ENCODE data around the gene FKBP5. TPM values are rescaled to one million over a fixed set of nuclear protein-coding genes. Genes with fewer than 3 reads are reported as not detected.
"Not testable (repeated sequence)": the region's sequence is repeated elsewhere in the genome, so short reads cannot be mapped to it uniquely, and the experiment has no call there.

Gene FKBP5
- total RNA-seq, 1 experiment from 2014 or later, result 12.4 TPM

DNA sequence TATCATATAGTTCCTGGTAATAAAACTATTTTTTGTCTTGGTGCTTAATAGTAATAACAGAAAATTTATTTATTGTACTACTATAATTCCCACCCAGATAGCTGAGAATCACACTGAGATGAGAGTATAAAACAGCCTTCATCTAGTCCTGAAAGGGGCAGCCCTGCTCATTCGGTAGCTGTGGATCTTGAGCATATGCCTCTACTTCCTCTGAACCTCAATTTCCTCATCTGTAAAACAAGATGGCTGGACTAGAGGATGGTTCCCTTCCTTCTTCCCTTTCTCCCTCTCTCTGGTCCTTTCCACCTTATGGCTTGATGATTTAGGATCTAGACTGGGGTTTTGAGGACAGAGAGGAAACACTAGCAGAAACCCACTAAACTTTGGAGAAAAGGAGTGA is 15.0 kb downstream of the FKBP5 start:
- H3K9me3 ChIP-seq (ENCODE audit: low read length), result no peaks in the 10 kb centered on the region
- no peaks in the 10 kb centered on the region for H3K9me2 ChIP-seq (replicated peaks; ENCODE audit: low read length)
- no peaks in the 10 kb centered on the region for H3K27me3 ChIP-seq (ENCODE audit: low read length)
- no peak overlapping the region for H3K27ac ChIP-seq (ENCODE audit: low read length)
- H3K4me1 ChIP-seq (ENCODE audit: insufficient read depth, low read length), result peaks cover 7% of the 10 kb centered on the region
- CTCF ChIA-PET, result no interaction called here
- TF ChIP-seq, protein P1, sequence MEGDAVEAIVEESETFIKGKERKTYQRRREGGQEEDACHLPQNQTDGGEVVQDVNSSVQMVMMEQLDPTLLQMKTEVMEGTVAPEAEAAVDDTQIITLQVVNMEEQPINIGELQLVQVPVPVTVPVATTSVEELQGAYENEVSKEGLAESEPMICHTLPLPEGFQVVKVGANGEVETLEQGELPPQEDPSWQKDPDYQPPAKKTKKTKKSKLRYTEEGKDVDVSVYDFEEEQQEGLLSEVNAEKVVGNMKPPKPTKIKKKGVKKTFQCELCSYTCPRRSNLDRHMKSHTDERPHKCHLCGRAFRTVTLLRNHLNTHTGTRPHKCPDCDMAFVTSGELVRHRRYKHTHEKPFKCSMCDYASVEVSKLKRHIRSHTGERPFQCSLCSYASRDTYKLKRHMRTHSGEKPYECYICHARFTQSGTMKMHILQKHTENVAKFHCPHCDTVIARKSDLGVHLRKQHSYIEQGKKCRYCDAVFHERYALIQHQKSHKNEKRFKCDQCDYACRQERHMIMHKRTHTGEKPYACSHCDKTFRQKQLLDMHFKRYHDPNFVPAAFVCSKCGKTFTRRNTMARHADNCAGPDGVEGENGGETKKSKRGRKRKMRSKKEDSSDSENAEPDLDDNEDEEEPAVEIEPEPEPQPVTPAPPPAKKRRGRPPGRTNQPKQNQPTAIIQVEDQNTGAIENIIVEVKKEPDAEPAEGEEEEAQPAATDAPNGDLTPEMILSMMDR (conservative IDR thresholded peaks at IDR 0.05; ENCODE audit: low read depth, low read length), result no peak
- TF ChIP-seq EZH2phosphoT487 (IDR thresholded peaks at IDR 0.05; ENCODE audit: borderline replicate concordance, low read length) (no peak), EZH2 (IDR thresholded peaks at IDR 0.05; ENCODE audit: low read length, unreplicated experiment) (no peak)
- H3K79me2 ChIP-seq (ENCODE audit: low read length), result 0 out of 2 replicates have a peak, but pooled peaks cover under 1% of the 10 kb centered on the region
- H3K4me2 ChIP-seq (ENCODE audit: low read length), result no peak overlapping the region
- H3K4me3 ChIP-seq (ENCODE audit: low read length), result no peak overlapping the region
- ATAC-seq (no peak), DNase-seq (no peak)
- no peaks in the 10 kb centered on the region for H4K20me1 ChIP-seq (ENCODE audit: low read length)
- no peak overlapping the region for H2AFZ ChIP-seq (ENCODE audit: low read length)
- BruUV-seq (replicated peaks), result no TSS peak
- H3F3A ChIP-seq (ENCODE audit: low read length, unreplicated experiment), result no peaks in the 10 kb centered on the region
- H3K36me3 ChIP-seq (ENCODE audit: low read depth, low read length), result no peaks in the 10 kb centered on the region
- POLR2A ChIA-PET (ENCODE audit: unreplicated experiment), result no interaction called here
- no peak overlapping the region for H3K9ac ChIP-seq (ENCODE audit: low read length)
- intact Hi-C loops (cut with micrococcal nuclease), result no loop called here

DNA sequence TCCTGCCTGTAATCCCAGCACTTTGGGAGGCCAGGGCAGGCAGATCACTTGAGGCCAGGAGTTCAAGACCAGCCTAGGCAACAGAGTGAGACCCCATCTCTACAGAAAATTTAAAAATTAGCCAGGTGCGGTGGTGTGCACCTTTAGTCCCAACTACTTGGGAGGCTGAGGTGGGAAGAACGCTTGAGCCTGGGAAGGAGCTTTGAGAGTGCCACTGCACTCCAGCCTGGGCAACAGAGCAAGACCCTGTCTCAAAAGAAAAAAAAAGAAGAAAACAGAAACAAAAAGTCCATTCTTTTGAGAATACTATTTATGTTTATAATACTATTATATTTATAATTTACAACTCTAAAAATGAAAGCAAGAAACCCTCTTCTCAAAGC is 15.4 kb downstream of the FKBP5 start:
- DNase-seq; H3K27me3 ChIP-seq (ENCODE audit: low read length); H3K4me2 ChIP-seq (ENCODE audit: low read length); POLR2A ChIA-PET (ENCODE audit: unreplicated experiment); intact Hi-C loops (cut with micrococcal nuclease); H3K9me3 ChIP-seq (ENCODE audit: low read length); H3F3A ChIP-seq (ENCODE audit: low read length, unreplicated experiment); ATAC-seq; BruUV-seq (replicated peaks); H4K20me1 ChIP-seq (ENCODE audit: low read length); H2AFZ ChIP-seq (ENCODE audit: low read length); H3K9me2 ChIP-seq (replicated peaks; ENCODE audit: low read length); H3K4me3 ChIP-seq (ENCODE audit: low read length); H3K9ac ChIP-seq (ENCODE audit: low read length); H3K36me3 ChIP-seq (ENCODE audit: low read depth, low read length); H3K27ac ChIP-seq (ENCODE audit: low read length); H3K4me1 ChIP-seq (ENCODE audit: insufficient read depth, low read length); H3K79me2 ChIP-seq (ENCODE audit: low read length); CTCF ChIA-PET: not testable (repeated sequence)

DNA sequence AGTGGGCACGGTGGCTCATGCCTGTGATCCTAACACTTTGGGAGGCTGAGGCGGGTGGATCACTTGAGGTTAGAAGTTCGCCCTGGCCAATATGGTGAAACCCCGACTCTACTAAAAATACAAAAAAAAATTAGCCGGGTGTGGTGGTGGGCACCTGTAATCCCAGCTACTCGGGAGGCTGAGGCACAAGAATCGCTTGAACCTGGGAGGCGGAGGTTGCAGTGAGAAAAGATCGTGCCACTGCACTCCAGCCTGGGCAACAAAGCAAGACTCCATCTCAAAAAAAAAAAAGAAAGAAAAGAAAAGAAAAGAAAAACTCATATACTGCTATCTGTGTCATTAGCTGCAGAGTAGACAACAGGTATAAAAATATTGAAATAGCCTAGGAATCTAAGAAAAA is 18.3 kb downstream of the FKBP5 start:
- H3K36me3 ChIP-seq (ENCODE audit: low read depth, low read length); H3K9me2 ChIP-seq (replicated peaks; ENCODE audit: low read length); ATAC-seq; CTCF ChIA-PET; H3K79me2 ChIP-seq (ENCODE audit: low read length); H3K27me3 ChIP-seq (ENCODE audit: low read length); intact Hi-C loops (cut with micrococcal nuclease); BruUV-seq (replicated peaks); H3K9me3 ChIP-seq (ENCODE audit: low read length); H4K20me1 ChIP-seq (ENCODE audit: low read length); H3K4me2 ChIP-seq (ENCODE audit: low read length); POLR2A ChIA-PET (ENCODE audit: unreplicated experiment); H2AFZ ChIP-seq (ENCODE audit: low read length); H3K4me3 ChIP-seq (ENCODE audit: low read length); H3F3A ChIP-seq (ENCODE audit: low read length, unreplicated experiment); H3K4me1 ChIP-seq (ENCODE audit: insufficient read depth, low read length); H3K27ac ChIP-seq (ENCODE audit: low read length); DNase-seq; H3K9ac ChIP-seq (ENCODE audit: low read length): not testable (repeated sequence)

DNA sequence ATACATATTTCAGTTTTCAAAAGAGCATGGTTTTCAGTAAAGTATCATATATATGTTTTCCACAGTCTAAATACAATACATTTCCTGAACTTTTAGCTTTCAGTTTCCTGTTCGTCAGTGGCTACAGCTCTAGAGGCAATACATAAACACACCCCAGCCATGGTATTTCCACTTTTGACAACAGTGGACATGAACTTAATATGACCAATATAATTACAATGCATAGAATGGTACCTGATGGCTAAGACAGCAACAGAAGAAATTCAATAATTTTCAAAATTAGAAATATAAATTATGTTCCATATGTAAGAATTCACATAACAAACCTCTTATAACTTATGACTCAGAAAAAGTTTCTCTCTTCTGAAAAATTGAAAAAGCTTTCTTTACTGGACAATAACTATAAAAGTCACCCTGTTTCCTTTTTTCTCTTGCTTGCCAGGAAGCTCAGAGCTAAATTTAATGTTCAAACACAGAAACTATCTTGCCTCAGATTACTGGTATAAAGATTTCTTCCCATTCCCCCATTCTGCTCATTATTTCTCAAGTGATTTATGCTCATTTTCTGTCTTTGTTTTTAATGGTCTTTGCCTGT is 19.2 kb downstream of the FKBP5 start:
- no peaks in the 10 kb centered on the region for H3K9me3 ChIP-seq (ENCODE audit: low read length)
- H3K4me3 ChIP-seq (ENCODE audit: low read length), result peak overlapping the region; percentile 23; the same call in 1 of the 2 replicates
- intact Hi-C loops (cut with micrococcal nuclease), result no loop called here
- TF ChIP-seq, protein P1 (conservative IDR thresholded peaks at IDR 0.05; ENCODE audit: low read depth, low read length), result no peak
- no peak for TF ChIP-seq EZH2phosphoT487 (IDR thresholded peaks at IDR 0.05; ENCODE audit: borderline replicate concordance, low read length)
- TF ChIP-seq EZH2 (IDR thresholded peaks at IDR 0.05; ENCODE audit: low read length, unreplicated experiment), result no peak
- no TSS peak for BruUV-seq (replicated peaks)
- H3K79me2 ChIP-seq (ENCODE audit: low read length), result no peaks in the 10 kb centered on the region
- H3K36me3 ChIP-seq (ENCODE audit: low read depth, low read length), result no peaks in the 10 kb centered on the region
- ChIA-PET POLR2A (ENCODE audit: unreplicated experiment) (interaction anchor here (0.9 kb wide), 1 partner anchor 85 kb away, joined by 3 read pairs; no protein-coding TSS in a partner anchor), CTCF (interaction anchor here (0.6 to 1.6 kb wide), 2 partner anchors 67 to 726 kb away, joined by 3 to 5 read pairs; partner anchors contain the start of gene ARMC12)
- no peak overlapping the region for H3K9ac ChIP-seq (ENCODE audit: low read length)
- 0 out of 2 replicates have a peak overlapping the region, but pooled peaks have one; percentile 10 for H2AFZ ChIP-seq (ENCODE audit: low read length)
- no peak overlapping the region for H3K27ac ChIP-seq (ENCODE audit: low read length)
- no peaks in the 10 kb centered on the region for H3F3A ChIP-seq (ENCODE audit: low read length, unreplicated experiment)
- H4K20me1 ChIP-seq (ENCODE audit: low read length), result no peaks in the 10 kb centered on the region
- peaks cover 9% of the 10 kb centered on the region for H3K4me1 ChIP-seq (ENCODE audit: insufficient read depth, low read length)
- peak overlapping the region; percentile 40 for H3K4me2 ChIP-seq (ENCODE audit: low read length)
- H3K27me3 ChIP-seq (ENCODE audit: low read length), result no peaks in the 10 kb centered on the region
- no peaks in the 10 kb centered on the region for H3K9me2 ChIP-seq (replicated peaks; ENCODE audit: low read length)
- ATAC-seq (peak; percentile 62), DNase-seq (peak; percentile 9)

All from PC-3 (cell line).